ENCODE results near the gene PHF11.

The PHF11 gene

DNA sequence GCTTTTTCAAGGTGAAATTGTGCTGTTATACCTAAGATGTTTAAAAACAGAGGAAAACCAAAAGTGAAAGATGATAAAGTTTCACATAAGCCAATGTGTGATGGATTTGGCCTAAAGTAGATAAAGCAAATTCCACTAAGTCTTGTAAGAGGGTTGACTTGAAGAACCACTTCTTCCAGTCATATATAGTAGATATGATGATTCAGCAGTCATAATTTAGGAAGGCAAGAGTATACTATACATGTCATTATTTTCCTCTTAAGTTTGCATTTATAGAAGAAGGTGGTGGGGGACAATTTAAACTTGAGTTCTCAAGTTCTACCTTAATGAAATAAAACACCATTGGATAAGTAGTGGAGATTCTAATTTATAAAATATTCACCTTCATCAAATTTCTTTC is 37.3 kb downstream of the PHF11 start:
- H3K4me1 ChIP-seq (ENCODE audit: low read length) = no peaks in the 10 kb centered on the region
- no peak overlapping the region for H3K4me2 ChIP-seq (ENCODE audit: low read length)
- no peak for TF ChIP-seq EZH2phosphoT487 (IDR thresholded peaks at IDR 0.05; ENCODE audit: low read depth)
- TF ChIP-seq, protein P1, sequence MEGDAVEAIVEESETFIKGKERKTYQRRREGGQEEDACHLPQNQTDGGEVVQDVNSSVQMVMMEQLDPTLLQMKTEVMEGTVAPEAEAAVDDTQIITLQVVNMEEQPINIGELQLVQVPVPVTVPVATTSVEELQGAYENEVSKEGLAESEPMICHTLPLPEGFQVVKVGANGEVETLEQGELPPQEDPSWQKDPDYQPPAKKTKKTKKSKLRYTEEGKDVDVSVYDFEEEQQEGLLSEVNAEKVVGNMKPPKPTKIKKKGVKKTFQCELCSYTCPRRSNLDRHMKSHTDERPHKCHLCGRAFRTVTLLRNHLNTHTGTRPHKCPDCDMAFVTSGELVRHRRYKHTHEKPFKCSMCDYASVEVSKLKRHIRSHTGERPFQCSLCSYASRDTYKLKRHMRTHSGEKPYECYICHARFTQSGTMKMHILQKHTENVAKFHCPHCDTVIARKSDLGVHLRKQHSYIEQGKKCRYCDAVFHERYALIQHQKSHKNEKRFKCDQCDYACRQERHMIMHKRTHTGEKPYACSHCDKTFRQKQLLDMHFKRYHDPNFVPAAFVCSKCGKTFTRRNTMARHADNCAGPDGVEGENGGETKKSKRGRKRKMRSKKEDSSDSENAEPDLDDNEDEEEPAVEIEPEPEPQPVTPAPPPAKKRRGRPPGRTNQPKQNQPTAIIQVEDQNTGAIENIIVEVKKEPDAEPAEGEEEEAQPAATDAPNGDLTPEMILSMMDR (IDR thresholded peaks at IDR 0.05; ENCODE audit: low read depth, low read length) = no peak
- peaks cover 6% of the 10 kb centered on the region for H3K36me3 ChIP-seq (replicated peaks; ENCODE audit: low read depth, low read length)
- H4K20me1 ChIP-seq (ENCODE audit: insufficient read depth, low read length) = no peaks in the 10 kb centered on the region
- no peak overlapping the region for H3K4me3 ChIP-seq (ENCODE audit: low read length)
- no peak overlapping the region for H3K9ac ChIP-seq (ENCODE audit: low read length)
- H2AFZ ChIP-seq (ENCODE audit: low read depth, low read length) = no peak overlapping the region
- no peak overlapping the region for H3K27ac ChIP-seq (ENCODE audit: low read length)
- no peaks in the 10 kb centered on the region for H3K9me3 ChIP-seq (ENCODE audit: insufficient read depth, low read length)
- no peaks in the 10 kb centered on the region for H3K79me2 ChIP-seq (ENCODE audit: low read length)
- no peaks in the 10 kb centered on the region for H3K27me3 ChIP-seq (ENCODE audit: low read depth, low read length)

DNA sequence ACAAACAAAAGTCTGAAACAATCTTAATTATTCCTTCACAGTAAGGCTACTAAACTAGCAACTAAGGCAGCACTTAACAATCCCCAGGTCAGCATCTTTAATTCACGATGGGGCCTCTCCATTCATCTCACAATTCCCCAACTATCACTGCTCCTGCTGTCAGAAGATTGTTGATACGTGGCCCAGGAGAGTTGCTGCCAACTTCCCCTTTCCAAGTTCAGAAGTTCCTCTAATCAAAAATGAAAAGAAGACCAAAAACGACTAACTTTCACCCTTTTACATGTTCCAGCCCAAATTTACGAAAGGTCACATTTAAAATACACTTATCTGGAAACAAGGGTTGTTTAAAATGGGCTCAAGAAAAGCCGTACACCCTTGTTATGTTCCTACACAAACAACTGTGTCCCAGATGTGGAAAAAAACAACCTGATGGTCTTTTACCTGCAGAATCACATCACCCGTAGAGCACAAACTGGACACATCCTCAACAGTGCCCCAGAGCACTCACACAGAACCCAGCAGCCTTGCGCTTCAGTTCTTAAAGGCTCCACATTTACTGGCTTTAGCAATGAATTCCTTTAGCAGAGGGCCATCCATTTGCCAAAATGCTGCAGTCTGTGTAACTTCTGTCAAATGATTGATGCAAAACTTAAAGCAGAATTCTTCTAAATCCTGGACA is 38.0 kb downstream of the PHF11 start:
- Histone ChIP-seq H3K4me2 (ENCODE audit: low read length) (no peak overlapping the region), H3K27ac (ENCODE audit: low read length) (no peak overlapping the region), H3K27me3 (ENCODE audit: low read depth, low read length) (no peaks in the 10 kb centered on the region), H3K9me3 (ENCODE audit: insufficient read depth, low read length) (no peaks in the 10 kb centered on the region), H3K4me1 (ENCODE audit: low read length) (no peaks in the 10 kb centered on the region), H3K79me2 (ENCODE audit: low read length) (no peaks in the 10 kb centered on the region), H3K4me3 (ENCODE audit: low read length) (no peak overlapping the region), H3K36me3 (replicated peaks; ENCODE audit: low read depth, low read length) (peaks cover 6% of the 10 kb centered on the region), H3K9ac (ENCODE audit: low read length) (no peak overlapping the region), H2AFZ (ENCODE audit: low read depth, low read length) (no peak overlapping the region), H4K20me1 (ENCODE audit: insufficient read depth, low read length) (no peaks in the 10 kb centered on the region)
- TF ChIP-seq, protein P1 (IDR thresholded peaks at IDR 0.05; ENCODE audit: low read depth, low read length) = no peak
- TF ChIP-seq EZH2phosphoT487 (IDR thresholded peaks at IDR 0.05; ENCODE audit: low read depth) = no peak

DNA sequence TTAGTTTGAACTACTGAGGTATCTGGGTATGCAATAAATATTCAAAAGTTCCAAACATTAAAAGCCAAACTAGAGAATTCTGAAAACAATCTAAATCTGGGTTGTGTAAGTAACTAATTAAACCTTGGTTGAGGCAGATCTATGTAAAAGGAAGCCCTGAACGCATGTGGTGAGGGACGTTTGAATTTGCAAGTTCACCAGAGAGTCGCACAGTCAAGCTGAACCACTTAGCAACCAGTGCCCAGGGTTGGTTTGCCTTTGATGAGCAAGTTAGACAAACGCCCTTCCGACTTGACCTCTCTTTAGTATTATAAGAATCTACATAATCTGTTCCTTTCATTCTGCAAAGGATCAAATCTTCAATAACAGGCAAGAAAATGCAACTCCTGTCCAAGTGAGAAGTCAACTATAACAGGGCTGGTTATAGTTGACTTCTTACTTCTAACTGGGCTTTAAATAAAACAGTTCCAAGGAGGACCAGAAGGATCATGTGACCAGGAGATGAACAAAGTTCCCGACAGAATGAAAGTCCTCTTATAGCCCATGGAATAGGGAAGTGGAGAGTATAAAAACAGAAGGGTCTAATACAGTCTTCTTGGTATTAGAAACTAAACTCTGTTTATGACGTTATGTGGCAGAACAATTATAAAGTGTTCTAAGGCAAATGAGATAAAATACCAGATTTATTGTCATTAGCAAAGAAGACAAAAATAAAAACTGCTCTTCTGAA is 40.6 kb downstream of the PHF11 start:
- Histone ChIP-seq H3K4me2 (ENCODE audit: low read length) (no peak overlapping the region), H4K20me1 (ENCODE audit: insufficient read depth, low read length) (no peaks in the 10 kb centered on the region), H3K9ac (ENCODE audit: low read length) (no peak overlapping the region), H3K79me2 (ENCODE audit: low read length) (no peaks in the 10 kb centered on the region), H3K4me1 (ENCODE audit: low read length) (no peaks in the 10 kb centered on the region), H3K4me3 (ENCODE audit: low read length) (no peak overlapping the region), H3K27ac (ENCODE audit: low read length) (no peak overlapping the region), H2AFZ (ENCODE audit: low read depth, low read length) (no peak overlapping the region), H3K9me3 (ENCODE audit: insufficient read depth, low read length) (no peaks in the 10 kb centered on the region), H3K36me3 (replicated peaks; ENCODE audit: low read depth, low read length) (peaks cover 20% of the 10 kb centered on the region), H3K27me3 (ENCODE audit: low read depth, low read length) (no peaks in the 10 kb centered on the region)
- TF ChIP-seq, protein P1 (IDR thresholded peaks at IDR 0.05; ENCODE audit: low read depth, low read length) = no peak
- no peak for TF ChIP-seq EZH2phosphoT487 (IDR thresholded peaks at IDR 0.05; ENCODE audit: low read depth)

DNA sequence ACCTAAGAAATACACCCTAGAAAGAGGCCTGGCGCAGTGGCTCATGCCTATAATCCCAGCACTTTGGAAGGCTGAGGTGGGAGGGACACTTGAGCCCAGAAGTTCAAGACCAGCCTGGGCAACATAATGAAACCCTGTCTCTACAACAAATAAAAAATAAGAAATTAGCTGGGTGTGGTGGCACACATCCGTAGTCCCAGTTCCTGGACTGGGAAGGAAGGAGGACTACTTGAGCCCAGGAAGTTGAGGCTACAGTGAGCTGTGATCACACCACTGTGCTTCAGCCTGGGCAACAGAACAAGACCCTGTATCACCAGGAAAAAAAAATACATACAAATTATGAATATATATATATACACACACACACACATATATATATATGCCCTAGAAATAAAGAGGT is 42.7 kb downstream of the PHF11 start:
- no peaks in the 10 kb centered on the region for H3K27me3 ChIP-seq (ENCODE audit: low read depth, low read length)
- H3K9me3 ChIP-seq (ENCODE audit: insufficient read depth, low read length) = no peaks in the 10 kb centered on the region
- no peak overlapping the region for H2AFZ ChIP-seq (ENCODE audit: low read depth, low read length)
- peaks cover 15% of the 10 kb centered on the region for H3K36me3 ChIP-seq (replicated peaks; ENCODE audit: low read depth, low read length)
- no peaks in the 10 kb centered on the region for H4K20me1 ChIP-seq (ENCODE audit: insufficient read depth, low read length)
- H3K9ac ChIP-seq (ENCODE audit: low read length) = no peak overlapping the region
- no peak overlapping the region for H3K4me2 ChIP-seq (ENCODE audit: low read length)
- TF ChIP-seq EZH2phosphoT487 (IDR thresholded peaks at IDR 0.05; ENCODE audit: low read depth) = no peak
- H3K4me3 ChIP-seq (ENCODE audit: low read length) = no peak overlapping the region
- no peak overlapping the region for H3K27ac ChIP-seq (ENCODE audit: low read length)
- H3K79me2 ChIP-seq (ENCODE audit: low read length) = no peaks in the 10 kb centered on the region
- H3K4me1 ChIP-seq (ENCODE audit: low read length) = no peaks in the 10 kb centered on the region
